Motor neuron (in vitro differentiated cells): ENCODE measurements around the gene MYO1B. TPM values are rescaled to one million over a fixed set of nuclear protein-coding genes. Genes with fewer than 3 reads are reported as not detected.

ENCODE experiments used
- ATAC-seq, 8 experiments: fragments of 200-7000 bp; cut with Tn5 transposase; replicated peaks in 6 of 8; 2 replicates each; pipeline ENCODE4 v1.8.0; 2021; ENCODE audit warnings: mild to moderate bottlenecking in 8 of 8, moderate library complexity in 8 of 8
- H3K27ac ChIP-seq, 2 donors: fragments of 250-450 bp; sonication (Bioruptor Pico); 2 replicates each; pipeline ENCODE4 v1.9.0; 2021; ENCODE audit warnings: antibody characterized with exemption in 2 of 2, mild to moderate bottlenecking in 2 of 2, moderate library complexity in 1 of 2
- H3K4me1 ChIP-seq, 2 donors: fragments of 250-450 bp; sonication (Bioruptor Pico); replicated peaks in 1 of 2; 2 replicates each; pipeline ENCODE4 v1.6.1; 2021; ENCODE audit warnings: antibody characterized with exemption in 2 of 2, mild to moderate bottlenecking in 2 of 2, moderate library complexity in 1 of 2
- H3K4me3 ChIP-seq, 5 donors: fragments of 250-450 bp; sonication (Bioruptor Pico); 2 replicates each; pipeline ENCODE4 v1.9.0; 2021; ENCODE audit warnings: antibody characterized with exemption in 5 of 5, mild to moderate bottlenecking in 5 of 5, moderate library complexity in 4 of 5
- WGBS, 10 experiments: fragments of 450-650 bp; shearing (Covaris generic); methylation state at CpG; one replicate each; pipeline ENCODE4 v1.0.0; 2022; 5-methylcytosine and 5-hydroxymethylcytosine counted together
- in situ Hi-C, 9 experiments: fragments of 400-800 bp; cut with MboI; loops; one replicate each; pipeline ENCODE4 v1.15.0; 2021; ENCODE audit warnings: low sequenced_read_pairs in 9 of 9, low pct_unique_long_range_greater_than_20kb in 2 of 9; ENCODE audit not compliant: unreplicated experiment in 9 of 9
- total RNA-seq, 8 experiments: library from RNA; unstranded; fragments of 300-600 nt; gene quantifications; 2 replicates each; pipeline versions ENCODE4 v1.2.3 to v1.2.4, GENCODE V29; 2022

Gene MYO1B
- total RNA-seq, result 100 to 1,000 TPM in 1 of 8 experiments, 10 to 100 TPM in 7; 35.6 to 106 (median 51.5) TPM

DNA sequence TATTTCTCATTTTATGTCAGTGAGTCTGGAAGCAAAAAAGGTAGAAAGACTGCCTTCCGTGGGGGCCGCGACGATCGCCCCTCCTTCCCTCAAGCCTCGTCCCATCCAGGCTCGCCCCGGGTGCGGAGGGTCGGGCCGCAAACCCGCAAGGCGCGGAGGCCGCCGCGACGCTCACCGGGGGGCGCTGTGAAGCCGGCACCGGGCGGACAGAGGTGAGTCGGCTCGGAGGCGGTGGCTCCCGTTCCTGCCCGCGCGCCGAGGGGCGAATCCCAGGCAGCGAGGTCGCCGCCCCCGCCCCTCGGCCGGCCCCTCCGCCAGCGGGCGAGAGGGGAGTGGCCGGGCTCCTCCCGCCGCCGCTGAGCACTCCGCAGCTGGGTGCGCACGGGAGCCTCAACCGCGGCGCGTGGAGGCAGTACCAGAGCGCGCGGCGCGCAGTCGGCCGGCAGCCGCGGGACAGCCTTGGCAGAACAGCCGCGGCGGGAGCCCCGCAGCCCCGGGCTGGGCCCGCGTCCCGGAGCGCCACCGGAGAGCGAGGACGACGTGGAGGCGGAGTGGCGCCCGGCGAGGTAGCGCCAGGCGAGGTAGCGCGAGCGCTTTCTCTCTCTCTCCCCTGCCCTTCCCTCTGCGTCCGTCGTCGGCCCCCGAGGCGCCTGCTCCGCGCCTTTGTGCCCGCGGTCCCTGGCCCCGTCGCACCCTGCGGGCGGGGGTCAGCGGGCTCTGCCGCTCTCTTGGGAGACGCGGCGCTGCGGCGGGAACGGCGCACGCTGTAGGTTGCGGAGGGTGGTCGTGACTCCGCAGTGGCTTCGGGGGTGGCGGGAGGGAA lies at the start of gene MYO1B:
TSS of gene MYO1B (plus strand) at position 359 of the 823 bp plus-strand sequence. CDS start 31,492 bp downstream, outside the sequence.
- Histone ChIP-seq H3K27ac (peak within 1 kb of the TSS; percentile 71 to 86), H3K4me1 (peaks cover 11 to 18% of the 10 kb centered on the region in 2 donors), H3K4me3 (peak within 1 kb of the TSS; percentile 59 to 68 (median 63))
- peak; percentile 69 to 86 (median 82) for ATAC-seq
- in situ Hi-C loops, result loop anchor here in 2 of 9 experiments (25.0 kb wide), 1 partner anchor 267 kb away; no protein-coding TSS in a partner anchor
- 0 to 1% (median 0%) methylated on average over 1 to 31 of the region's 112 CpGs; no CpG with 5 or more reads in 6 of the 10 experiments for WGBS, 10 experiments

GRCh38 chr2:191197096-191197495 lies 48.1 kb upstream of the MYO1B start:
- no peaks in the 10 kb centered on the region for H3K4me1 ChIP-seq
- in situ Hi-C loops, result loop anchor here in 1 of 9 experiments (25.0 kb wide), 1 partner anchor 315 kb away; no protein-coding TSS in a partner anchor
- no peak for ATAC-seq
- no peak overlapping the region for H3K4me3 ChIP-seq
- 67 to 100% (median 98%) methylated on average over 1 to 3 of the region's 3 CpGs for WGBS, 10 experiments
- H3K27ac ChIP-seq, result no peak overlapping the region

GRCh38 chr2:191198271-191198670 lies 46.9 kb upstream of the MYO1B start:
- no peak overlapping the region for H3K27ac ChIP-seq
- H3K4me3 ChIP-seq, result no peak overlapping the region
- no peaks in the 10 kb centered on the region for H3K4me1 ChIP-seq
- in situ Hi-C loops, result loop anchor here in 1 of 9 experiments (25.0 kb wide), 1 partner anchor 314 kb away; no protein-coding TSS in a partner anchor
- 49 to 100% (median 87%) methylated on average over 1 to 3 of the region's 4 CpGs; no CpG with 5 or more reads in 1 of the 10 experiments for WGBS, 10 experiments
- ATAC-seq, result no peak

- 47 to 100% (median 82%) methylated on average over 1 to 6 of the region's 6 CpGs for WGBS, 10 experiments
- H3K4me3 ChIP-seq, result no peak overlapping the region
- H3K27ac ChIP-seq, result no peak overlapping the region
- peak in 4 of 8 experiments; percentile 39 to 93 (median 64) for ATAC-seq
- no peaks in the 10 kb centered on the region for H3K4me1 ChIP-seq
- in situ Hi-C loops, result loop anchor here in 2 of 9 experiments (25.0 kb wide), 1 partner anchor 312 kb away; no protein-coding TSS in a partner anchor
These were observed 45.2 kb upstream of the MYO1B start for GRCh38 chr2:191199929-191200512.

DNA sequence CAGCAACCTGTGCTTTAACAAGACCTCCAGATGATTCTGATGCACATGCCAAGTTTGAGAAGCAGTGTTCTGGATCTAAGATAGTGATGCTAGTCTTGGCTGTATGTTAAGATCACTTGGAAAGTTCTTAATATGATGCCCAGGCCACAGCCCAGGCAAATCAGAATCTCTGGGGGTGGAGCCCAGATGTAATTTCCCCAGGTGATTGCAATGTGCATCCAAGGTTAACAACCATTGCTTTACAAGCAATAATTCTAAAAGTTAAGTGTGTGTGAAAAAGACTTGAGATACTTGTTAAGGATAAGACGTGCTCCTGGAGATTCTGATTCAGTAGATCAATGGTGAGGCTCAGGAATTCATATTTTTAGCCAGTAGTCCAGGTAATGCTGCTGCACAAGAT lies 44.3 kb upstream of the MYO1B start:
- Histone ChIP-seq H3K4me3 (no peak overlapping the region), H3K4me1 (no peaks in the 10 kb centered on the region), H3K27ac (no peak overlapping the region)
- in situ Hi-C loops, result loop anchor here in 1 of 9 experiments (25.0 kb wide), 1 partner anchor 311 kb away; no protein-coding TSS in a partner anchor
- WGBS, 10 experiments, result 100% methylated on average over 1 of the region's 1 CpG; no CpG with 5 or more reads in 6 of the 10 experiments
- ATAC-seq, result no peak

DNA sequence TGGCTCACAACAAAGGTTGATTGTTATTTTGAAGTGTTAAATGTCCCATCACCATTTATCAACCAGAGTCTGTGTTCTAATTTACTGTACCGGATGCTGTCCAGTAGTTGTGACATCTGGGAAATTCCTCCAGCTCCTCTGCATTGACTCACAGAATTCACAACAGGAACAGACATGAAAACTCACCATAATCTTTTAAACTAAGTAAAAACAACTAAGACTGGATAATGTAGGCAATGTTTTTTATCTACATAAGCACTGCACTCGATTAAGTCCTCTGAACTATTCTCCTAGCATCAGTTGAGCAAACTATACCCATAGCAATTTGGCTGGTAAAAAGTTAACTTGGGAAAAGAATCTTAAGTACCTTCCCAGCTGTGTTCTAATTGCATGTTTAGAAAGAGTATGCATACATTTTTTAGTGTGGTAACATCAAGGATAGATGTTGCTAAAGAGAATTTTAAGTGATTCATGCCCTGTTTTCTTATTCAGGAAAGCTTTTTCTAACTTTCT lies 42.9 kb upstream of the MYO1B start:
- no peak overlapping the region for H3K27ac ChIP-seq
- no peak overlapping the region for H3K4me3 ChIP-seq
- in situ Hi-C loops, result loop anchor here in 1 of 9 experiments (25.0 kb wide), 1 partner anchor 310 kb away; no protein-coding TSS in a partner anchor
- ATAC-seq, result peak in 4 of 8 experiments; percentile 16 to 89 (median 60)
- H3K4me1 ChIP-seq, result no peaks in the 10 kb centered on the region
- WGBS, 10 experiments, result 0 to 80% (median 31%) methylated on average over 1 to 2 of the region's 2 CpGs; no CpG with 5 or more reads in 1 of the 10 experiments

- ATAC-seq, result peak in 2 of 8 experiments; percentile 11 to 25
- H3K4me1 ChIP-seq, result no peaks in the 10 kb centered on the region
- 7 to 100% (median 75%) methylated on average over 1 to 5 of the region's 5 CpGs for WGBS, 10 experiments
- no peak overlapping the region for H3K27ac ChIP-seq
- in situ Hi-C loops, result loop anchor here in 1 of 9 experiments (25.0 kb wide), 1 partner anchor 309 kb away; no protein-coding TSS in a partner anchor
- no peak overlapping the region for H3K4me3 ChIP-seq
These were observed 42.3 kb upstream of the MYO1B start for GRCh38 chr2:191202881-191203397.

DNA sequence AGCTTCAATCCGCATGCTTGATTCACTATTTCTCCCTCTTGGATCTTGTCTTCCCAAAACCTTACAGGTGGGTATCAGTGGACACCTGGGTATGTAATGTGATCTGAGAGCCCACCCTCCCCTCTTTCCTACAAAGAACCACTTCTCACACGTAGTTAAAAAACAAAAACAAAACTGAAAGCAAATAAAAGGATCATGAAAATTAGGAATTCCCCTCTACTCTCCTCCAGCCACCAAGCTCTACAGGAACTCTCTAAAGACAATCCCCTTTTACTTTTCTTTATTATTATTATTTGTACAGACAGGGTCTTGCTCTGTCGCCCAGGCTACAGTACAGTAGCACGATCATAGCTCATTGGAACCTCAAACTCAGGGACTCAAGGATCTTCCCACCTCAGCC lies 40.8 kb upstream of the MYO1B start:
- 87 to 100% (median 100%) methylated on average over 1 to 4 of the region's 4 CpGs; no CpG with 5 or more reads in 1 of the 10 experiments for WGBS, 10 experiments
- Histone ChIP-seq H3K4me3 (no peak overlapping the region), H3K27ac (no peak overlapping the region), H3K4me1 (no peaks in the 10 kb centered on the region)
- in situ Hi-C loops, result loop anchor here in 1 of 9 experiments (25.0 kb wide), 1 partner anchor 308 kb away; no protein-coding TSS in a partner anchor
- no peak for ATAC-seq

GRCh38 chr2:191206613-191207471 lies 38.4 kb upstream of the MYO1B start:
- ATAC-seq, result no peak
- in situ Hi-C loops, result loop anchor here in 1 of 9 experiments (25.0 kb wide), 1 partner anchor 305 kb away; no protein-coding TSS in a partner anchor
- Histone ChIP-seq H3K27ac (no peak overlapping the region), H3K4me1 (no peaks in the 10 kb centered on the region), H3K4me3 (no peak overlapping the region)
- WGBS, 10 experiments, result 65 to 96% (median 89%) methylated on average over 5 to 13 of the region's 13 CpGs; no CpG with 5 or more reads in 1 of the 10 experiments

- in situ Hi-C loops, result loop anchor here in 1 of 9 experiments (25.0 kb wide), 1 partner anchor 303 kb away; no protein-coding TSS in a partner anchor
- H3K4me3 ChIP-seq, result no peak overlapping the region
- no peak for ATAC-seq
- H3K4me1 ChIP-seq, result no peaks in the 10 kb centered on the region
- H3K27ac ChIP-seq, result no peak overlapping the region
- 50 to 100% (median 88%) methylated on average over 1 of the region's 1 CpG for WGBS, 10 experiments
These were observed 35.9 kb upstream of the MYO1B start for GRCh38 chr2:191209340-191209739.

DNA sequence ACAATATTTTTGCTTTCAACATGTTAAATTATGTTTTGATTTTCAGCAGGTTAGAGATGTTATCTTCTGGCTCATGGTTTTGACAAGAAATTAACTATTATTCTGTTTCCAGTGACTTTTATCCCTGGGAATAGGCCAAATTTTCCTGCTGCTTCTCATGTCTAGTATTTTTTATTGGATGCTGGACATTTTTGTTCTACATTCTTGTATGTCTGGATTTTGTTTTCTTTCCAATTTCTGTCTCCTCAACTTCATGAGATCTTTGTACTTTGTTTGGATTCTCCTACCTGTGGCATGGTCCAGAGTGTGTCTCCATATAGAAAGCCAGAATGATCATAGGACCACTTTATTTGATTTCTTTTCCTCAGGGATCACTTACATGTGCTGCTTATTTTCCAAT lies 33.1 kb upstream of the MYO1B start:
- Histone ChIP-seq H3K27ac (no peak overlapping the region), H3K4me1 (no peaks in the 10 kb centered on the region), H3K4me3 (no peak overlapping the region)
- no peak for ATAC-seq
- in situ Hi-C loops, result loop anchor here in 1 of 9 experiments (25.0 kb wide), 1 partner anchor 300 kb away; no protein-coding TSS in a partner anchor

GRCh38 chr2:191213333-191213732 lies 31.9 kb upstream of the MYO1B start:
- H3K4me1 ChIP-seq, result no peaks in the 10 kb centered on the region

More at GRCh38 chr2:191213333-191213732, 31.9 kb upstream of the MYO1B start:
- in situ Hi-C loops, result loop anchor here in 1 of 9 experiments (25.0 kb wide), 1 partner anchor 299 kb away; no protein-coding TSS in a partner anchor
- ATAC-seq, result no peak
- H3K4me3 ChIP-seq, result no peak overlapping the region
- H3K27ac ChIP-seq, result no peak overlapping the region
